Tibial artery (tissue), 4 donors: ENCODE data around the gene NECTIN4.

Experiments used
- DNase-seq, 2 donors: peaks; one replicate each; pipeline ENCODE4 v3.0.0-alpha.2; 2019
- H3K27ac ChIP-seq, 2 donors: fragments of 200-600 bp; sonication (generic) in 1 of 2; 1 replicate in 1 of 2; 2 replicates in 1 of 2; pipeline ENCODE4 v1.5.1; 2018 to 2019; ENCODE audit warnings: mild to moderate bottlenecking in 1 of 2
- H3K27me3 ChIP-seq, 2 donors: fragments of 200-600 bp; sonication (generic) in 1 of 2; one replicate each; pipeline versions ENCODE4 v1.5.1 to v1.6.0; 2016 to 2019
- H3K36me3 ChIP-seq, 3 donors: fragments of 200-600 bp; sonication (generic) in 2 of 3; one replicate each; pipeline ENCODE4 v1.5.1; 2016 to 2019; ENCODE audit warnings: mild to moderate bottlenecking in 2 of 3
- H3K4me1 ChIP-seq, 4 donors: fragments of 200-600 bp; sonication (generic) in 2 of 4; 1 replicate in 3 of 4; 2 replicates in 1 of 4; pipeline ENCODE4 v1.5.1; 2016 to 2019
- H3K4me3 ChIP-seq, 2 donors: fragments of 200-600 bp; sonication (generic) in 1 of 2; 1 replicate in 1 of 2; 2 replicates in 1 of 2; pipeline ENCODE4 v1.5.1; 2018 to 2019; ENCODE audit warnings: mild to moderate bottlenecking in 2 of 2
- H3K9me3 ChIP-seq, 3 donors: fragments of 200-600 bp; sonication (generic) in 1 of 3; one replicate each; pipeline ENCODE4 v1.5.1; 2016 to 2019
- intact Hi-C: fragments of 100-400 bp; cut with DNase I; formaldehyde crosslinking; loops from one replicate; pipeline ENCODE4 v1.15.0; 2023; ENCODE audit warnings: low total_unique reads
- TF ChIP-seq, protein P1 (sequence below), 2 experiments: fragments of 200-600 bp in 1 of 2; fragments of 450-650 bp in 1 of 2; IDR thresholded peaks; one replicate each; pipeline ENCODE4 v1.5.1; 2017 to 2019; ENCODE audit warnings: antibody characterized with exemption in 2 of 2, mild to moderate bottlenecking in 1 of 2, moderate library complexity in 1 of 2

The NECTIN4 gene

DNA sequence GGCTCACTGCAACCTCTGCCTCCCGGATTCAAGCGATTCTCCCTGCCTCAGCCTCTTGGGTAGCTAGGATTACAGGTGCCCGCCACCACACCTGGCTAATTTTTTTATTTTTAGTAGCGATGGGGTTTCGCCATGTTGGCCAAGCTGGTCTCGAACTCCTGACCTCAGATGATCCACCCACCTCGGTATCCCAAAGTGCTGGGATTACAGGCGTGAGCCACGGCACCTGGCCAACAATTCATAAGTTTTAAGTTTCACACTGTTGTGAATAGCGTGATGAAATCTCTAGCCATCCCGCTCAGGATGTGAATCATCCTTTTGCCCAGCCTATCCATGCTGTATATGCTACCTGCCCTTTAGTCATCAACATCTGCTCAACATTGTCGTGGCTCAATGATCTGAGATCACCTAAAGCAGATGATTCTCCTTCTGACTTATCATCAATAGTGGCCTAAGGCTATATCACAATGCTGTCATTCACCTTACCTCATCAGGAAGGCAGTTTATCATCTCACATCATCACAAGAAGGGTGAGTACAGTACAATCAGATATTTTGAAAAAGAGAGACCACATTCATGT is 25.9 kb upstream of the NECTIN4 start:
- Histone ChIP-seq H3K36me3 (peaks cover 0 to 7% (median 5%) of the 10 kb centered on the region in 3 donors), H3K27ac (no peak overlapping the region), H3K4me1 (peaks cover 0 to 54% (median 43%) of the 10 kb centered on the region in 4 donors), H3K27me3 (no peaks in the 10 kb centered on the region), H3K4me3 (no peak overlapping the region), H3K9me3 (no peaks in the 10 kb centered on the region)
- no peak for DNase-seq
- intact Hi-C loops, result no loop called here
- TF ChIP-seq, protein P1, sequence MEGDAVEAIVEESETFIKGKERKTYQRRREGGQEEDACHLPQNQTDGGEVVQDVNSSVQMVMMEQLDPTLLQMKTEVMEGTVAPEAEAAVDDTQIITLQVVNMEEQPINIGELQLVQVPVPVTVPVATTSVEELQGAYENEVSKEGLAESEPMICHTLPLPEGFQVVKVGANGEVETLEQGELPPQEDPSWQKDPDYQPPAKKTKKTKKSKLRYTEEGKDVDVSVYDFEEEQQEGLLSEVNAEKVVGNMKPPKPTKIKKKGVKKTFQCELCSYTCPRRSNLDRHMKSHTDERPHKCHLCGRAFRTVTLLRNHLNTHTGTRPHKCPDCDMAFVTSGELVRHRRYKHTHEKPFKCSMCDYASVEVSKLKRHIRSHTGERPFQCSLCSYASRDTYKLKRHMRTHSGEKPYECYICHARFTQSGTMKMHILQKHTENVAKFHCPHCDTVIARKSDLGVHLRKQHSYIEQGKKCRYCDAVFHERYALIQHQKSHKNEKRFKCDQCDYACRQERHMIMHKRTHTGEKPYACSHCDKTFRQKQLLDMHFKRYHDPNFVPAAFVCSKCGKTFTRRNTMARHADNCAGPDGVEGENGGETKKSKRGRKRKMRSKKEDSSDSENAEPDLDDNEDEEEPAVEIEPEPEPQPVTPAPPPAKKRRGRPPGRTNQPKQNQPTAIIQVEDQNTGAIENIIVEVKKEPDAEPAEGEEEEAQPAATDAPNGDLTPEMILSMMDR (IDR thresholded peaks at IDR 0.05), result no peak

DNA sequence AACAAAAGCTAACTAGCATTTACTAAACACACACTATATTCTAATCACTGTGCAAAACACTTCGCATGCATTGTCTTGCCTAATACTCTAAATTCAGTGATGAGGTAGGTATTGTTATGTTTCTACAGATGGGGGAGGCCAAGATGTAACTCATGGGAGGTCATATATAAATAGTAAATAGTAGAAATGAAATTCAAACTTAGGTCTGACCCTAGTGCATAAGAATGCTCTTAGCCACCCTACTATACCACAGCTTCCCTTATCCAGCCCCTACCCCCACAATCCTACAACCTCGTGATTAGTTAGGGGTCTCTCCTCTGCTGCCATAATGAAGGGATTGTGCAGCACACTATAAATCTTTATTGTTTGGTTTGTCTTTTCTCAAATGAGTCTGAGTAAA is 25.2 kb upstream of the NECTIN4 start:
- no peak overlapping the region for H3K27ac ChIP-seq
- TF ChIP-seq, protein P1 (IDR thresholded peaks at IDR 0.05), result no peak
- intact Hi-C loops, result no loop called here
- no peak for DNase-seq
- H3K4me1 ChIP-seq, result peaks cover 0 to 47% (median 37%) of the 10 kb centered on the region in 4 donors
- no peaks in the 10 kb centered on the region for H3K27me3 ChIP-seq
- H3K36me3 ChIP-seq, result peaks cover 0 to under 1% (median 0%) of the 10 kb centered on the region in 3 donors
- H3K9me3 ChIP-seq, result no peaks in the 10 kb centered on the region
- no peak overlapping the region for H3K4me3 ChIP-seq

DNA sequence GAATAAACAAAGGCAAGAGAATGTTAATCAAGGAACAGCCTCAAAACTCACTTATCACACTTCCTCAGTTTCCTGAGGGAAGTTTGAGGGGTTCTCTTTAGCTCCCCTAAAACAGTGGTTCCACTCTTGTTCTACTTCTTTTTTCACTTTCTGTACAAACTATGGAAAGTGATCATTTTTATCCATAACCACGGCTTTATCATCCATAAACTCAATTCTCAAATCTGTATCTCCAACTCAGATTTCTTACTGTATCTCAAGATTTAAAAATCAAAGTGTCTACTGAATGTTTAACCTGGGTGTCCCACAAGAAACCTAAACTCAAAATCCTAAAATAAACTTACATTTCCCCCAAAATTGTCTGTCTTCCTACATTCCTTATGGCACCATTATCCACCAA is 24.6 kb upstream of the NECTIN4 start:
- no peaks in the 10 kb centered on the region for H3K9me3 ChIP-seq
- H3K4me1 ChIP-seq, result peaks cover 0 to 41% (median 31%) of the 10 kb centered on the region in 4 donors
- DNase-seq, result no peak
- H3K27ac ChIP-seq, result no peak overlapping the region
- TF ChIP-seq, protein P1 (IDR thresholded peaks at IDR 0.05), result no peak
- no peak overlapping the region for H3K4me3 ChIP-seq
- H3K27me3 ChIP-seq, result no peaks in the 10 kb centered on the region
- intact Hi-C loops, result no loop called here
- no peaks in the 10 kb centered on the region for H3K36me3 ChIP-seq

DNA sequence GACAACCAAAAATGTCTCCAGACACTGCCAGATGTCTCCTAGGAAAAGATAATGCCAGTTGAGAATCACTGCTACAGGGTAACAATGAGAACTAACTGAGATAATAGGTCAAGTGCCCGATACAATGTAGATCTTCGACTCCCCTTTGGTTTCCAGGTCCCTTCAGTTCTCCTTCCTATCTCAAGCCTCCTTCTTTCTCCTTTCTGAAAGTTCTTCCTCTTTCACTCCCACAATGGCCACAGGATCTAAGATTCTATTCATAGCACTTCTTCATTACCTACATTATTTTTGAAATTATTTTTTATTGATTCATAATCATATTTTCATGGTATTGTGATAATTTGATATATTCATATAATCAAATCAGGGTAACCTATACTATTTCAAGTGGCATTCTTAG is 22.2 kb upstream of the NECTIN4 start:
- H3K4me1 ChIP-seq, result peaks cover 0 to 29% (median 16%) of the 10 kb centered on the region in 4 donors
- no peaks in the 10 kb centered on the region for H3K27me3 ChIP-seq
- no peak for DNase-seq
- no peak overlapping the region for H3K27ac ChIP-seq
- H3K4me3 ChIP-seq, result no peak overlapping the region
- H3K9me3 ChIP-seq, result no peaks in the 10 kb centered on the region
- H3K36me3 ChIP-seq, result no peaks in the 10 kb centered on the region
- TF ChIP-seq, protein P1 (IDR thresholded peaks at IDR 0.05), result no peak
- intact Hi-C loops, result no loop called here

DNA sequence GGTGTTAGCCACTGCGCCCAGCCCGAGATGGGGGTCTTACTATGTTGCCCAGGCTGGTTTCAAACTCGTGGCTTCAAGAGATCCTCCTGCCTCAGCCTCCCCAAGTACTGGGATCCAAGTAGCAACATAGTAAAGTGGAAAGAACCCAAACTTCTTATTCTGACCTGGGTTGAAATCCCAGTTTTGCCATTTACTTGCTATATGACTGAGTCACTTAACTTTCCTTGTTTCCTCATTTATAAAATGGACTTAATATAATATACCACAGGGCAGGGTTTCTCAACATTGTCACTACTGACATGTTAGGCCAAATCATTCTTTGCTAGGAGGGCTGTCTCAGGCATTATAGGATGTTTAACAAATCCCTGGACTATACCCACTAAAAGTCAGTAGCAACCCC is 21.8 kb upstream of the NECTIN4 start:
- Histone ChIP-seq H3K4me1 (peaks cover 0 to 25% (median 12%) of the 10 kb centered on the region in 4 donors), H3K36me3 (no peaks in the 10 kb centered on the region), H3K27me3 (no peaks in the 10 kb centered on the region), H3K9me3 (no peaks in the 10 kb centered on the region), H3K27ac (no peak overlapping the region), H3K4me3 (no peak overlapping the region)
- intact Hi-C loops, result no loop called here
- TF ChIP-seq, protein P1 (IDR thresholded peaks at IDR 0.05), result no peak
- DNase-seq, result no peak

DNA sequence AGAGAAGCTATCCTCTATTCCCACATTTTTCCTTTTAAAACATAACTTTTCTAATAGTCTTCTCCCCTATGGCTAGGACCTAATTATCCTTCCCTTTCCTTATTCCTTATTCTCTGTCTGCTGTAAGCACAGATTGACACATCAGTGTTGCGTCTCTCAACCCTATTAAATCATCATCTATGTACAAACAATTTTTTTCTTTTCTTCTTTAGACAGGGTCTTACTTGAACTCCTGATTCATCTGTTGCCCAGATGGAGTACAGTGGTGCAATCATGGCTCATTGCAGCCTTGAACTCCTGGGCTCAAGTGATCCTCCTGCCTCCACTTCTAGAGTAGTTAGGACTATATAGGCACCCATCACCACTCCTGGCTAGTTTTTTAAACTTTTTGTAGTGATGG is 17.1 kb upstream of the NECTIN4 start:
- intact Hi-C loops, result no loop called here
- TF ChIP-seq, protein P1 (IDR thresholded peaks at IDR 0.05), result no peak
- no peak for DNase-seq

More for the DNA sequence above, 17.1 kb upstream of the NECTIN4 start:
- Histone ChIP-seq H3K9me3 (no peaks in the 10 kb centered on the region), H3K4me1 (no peaks in the 10 kb centered on the region), H3K27me3 (no peaks in the 10 kb centered on the region), H3K4me3 (no peak overlapping the region), H3K36me3 (peaks cover 4 to 17% (median 11%) of the 10 kb centered on the region in 3 donors), H3K27ac (no peak overlapping the region)
